AG20443 (cell line): ENCODE results near the gene KIF27.
"Not testable (repeated sequence)": the region's sequence is repeated elsewhere in the genome, so short reads cannot be mapped to it uniquely, and the experiment has no call there.

Experiments used
- DNase-seq: peaks from one replicate; pipeline ENCODE4 v3.0.0; 2012; ENCODE audit warnings: low spot score, mixed read lengths

Gene KIF27

DNA sequence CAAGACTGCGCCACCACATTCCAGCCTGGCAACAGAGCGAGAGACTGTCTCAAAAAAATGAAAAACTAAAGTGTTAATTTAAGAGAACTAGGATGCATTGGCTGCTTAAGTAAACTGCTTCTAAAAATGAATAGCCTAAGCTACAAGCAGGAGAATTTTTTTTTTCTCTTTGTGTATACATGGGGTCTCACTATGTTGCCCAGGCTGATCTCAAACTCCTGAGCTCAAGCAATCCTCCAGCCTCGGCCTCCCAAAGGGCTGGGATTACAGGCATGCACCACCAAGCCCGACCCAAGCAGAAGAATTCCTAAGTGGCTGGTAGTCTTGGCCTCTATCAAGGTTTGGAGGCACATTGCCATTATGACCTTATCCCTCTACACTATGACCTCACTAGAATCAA is 106.1 kb downstream of the KIF27 start:
- not testable (repeated sequence) for DNase-seq

GRCh38 chr9:83809213-83809612 is 112.0 kb downstream of the KIF27 start:
- DNase-seq: not testable (repeated sequence)

- DNase-seq: not testable (repeated sequence)
These were observed 116.8 kb downstream of the KIF27 start for GRCh38 chr9:83804454-83804853.

GRCh38 chr9:83803941-83804340 is 117.3 kb downstream of the KIF27 start:
- not testable (repeated sequence) for DNase-seq

DNA sequence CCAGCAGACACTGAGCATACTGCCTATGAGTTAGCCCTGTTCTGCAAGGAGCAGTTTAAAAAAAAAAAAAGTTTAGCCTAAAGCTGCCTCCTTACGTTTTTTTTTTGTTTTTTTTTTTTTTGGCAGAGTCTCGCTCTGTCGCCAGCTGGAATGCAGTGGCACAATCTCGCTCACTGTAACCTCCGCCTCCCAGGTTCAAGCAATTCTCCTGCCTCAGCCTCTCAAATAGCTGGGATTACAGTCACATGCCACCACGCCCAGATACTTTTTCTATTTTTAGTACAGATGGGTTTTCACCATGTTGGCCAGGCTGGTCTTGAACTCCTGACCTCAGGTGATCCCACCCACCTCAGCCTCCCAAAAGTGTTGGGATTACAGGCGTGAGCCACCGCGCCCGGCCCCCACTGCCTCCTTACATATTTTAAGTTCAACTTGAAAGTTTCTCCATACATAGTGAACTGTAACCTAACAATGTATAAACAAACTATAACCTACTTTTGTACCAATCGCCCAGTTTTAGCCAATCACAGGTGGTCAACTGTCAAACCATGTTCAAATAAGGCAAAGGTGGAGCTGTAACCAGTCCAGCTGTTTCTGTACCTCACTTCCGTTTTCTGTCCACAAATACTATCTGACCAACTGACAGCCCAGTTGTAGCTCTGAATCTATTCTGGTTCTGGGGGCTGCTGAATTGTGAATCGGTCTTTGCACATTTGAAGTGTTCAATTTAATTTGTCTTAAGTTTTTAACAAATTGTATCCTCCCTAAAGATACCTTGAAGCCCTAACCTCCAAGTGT is 120.8 kb downstream of the KIF27 start:
- DNase-seq: no peak

- DNase-seq: no peak
These were observed 127.2 kb downstream of the KIF27 start for GRCh38 chr9:83794051-83794450.

GRCh38 chr9:83792746-83793145 is 128.5 kb downstream of the KIF27 start:
- DNase-seq: no peak
